ES-I3 (cell line): ENCODE results near the gene INPP5A.

Source experiments
- H3K36me3 ChIP-seq: 2 replicates; pipeline ENCODE4 v1.6.1; 2013; ENCODE audit warnings: mild to moderate bottlenecking, low read length, control low read depth, moderate library complexity; ENCODE audit not compliant: insufficient read depth
- H3K4me1 ChIP-seq: 2 replicates; pipeline ENCODE4 v1.6.1; 2013; ENCODE audit warnings: mild to moderate bottlenecking, control low read depth, low read length; ENCODE audit not compliant: insufficient read depth
- H3K9ac ChIP-seq: 2 replicates; pipeline ENCODE4 v1.6.1; 2013; ENCODE audit warnings: low read depth, mild to moderate bottlenecking, low read length, moderate library complexity
- H3K9me3 ChIP-seq: 2 replicates; pipeline ENCODE4 v1.6.1; 2013; ENCODE audit warnings: mild to moderate bottlenecking, low read length, moderate library complexity; ENCODE audit not compliant: control insufficient read depth, insufficient read depth

The INPP5A gene

DNA sequence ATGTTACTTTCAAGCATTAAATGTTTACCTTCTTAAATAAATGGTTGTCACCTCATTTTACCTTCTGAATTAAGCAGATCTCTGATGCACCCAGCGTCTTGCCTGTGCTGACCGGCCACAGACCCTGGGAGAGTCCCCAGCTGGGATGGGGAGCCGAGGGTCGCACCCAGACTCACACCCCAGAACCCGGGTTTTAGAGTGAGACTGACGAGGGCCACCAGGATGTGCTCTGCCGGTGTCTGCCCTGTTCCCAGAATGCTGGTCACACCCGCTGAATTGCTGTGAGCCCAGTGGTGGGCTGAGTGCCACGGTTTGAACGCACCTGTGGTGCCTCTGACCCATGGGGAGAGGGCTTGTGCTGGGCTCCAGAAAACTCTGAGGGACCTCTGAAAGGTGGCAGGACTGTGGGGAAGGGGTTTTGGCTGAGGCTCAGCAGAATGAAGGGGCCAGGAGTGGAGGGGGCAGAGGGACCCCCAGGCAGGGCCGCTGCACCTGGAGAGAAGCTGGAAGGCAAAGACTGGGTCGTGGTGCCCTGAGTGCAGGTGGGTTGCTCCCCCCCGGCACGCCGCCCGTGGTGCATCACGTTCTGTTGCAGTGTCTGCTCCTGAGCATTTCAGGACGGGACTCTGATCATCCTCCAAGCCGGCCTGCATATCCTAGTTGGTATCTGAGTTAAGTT, 39.2 kb downstream of the INPP5A start:
- Histone ChIP-seq H3K4me1 (peaks cover 16% of the 10 kb centered on the region; the same call in 1 of the 2 replicates), H3K9me3 (no peaks in the 10 kb centered on the region), H3K36me3 (no peaks in the 10 kb centered on the region), H3K9ac (no peak overlapping the region)

DNA sequence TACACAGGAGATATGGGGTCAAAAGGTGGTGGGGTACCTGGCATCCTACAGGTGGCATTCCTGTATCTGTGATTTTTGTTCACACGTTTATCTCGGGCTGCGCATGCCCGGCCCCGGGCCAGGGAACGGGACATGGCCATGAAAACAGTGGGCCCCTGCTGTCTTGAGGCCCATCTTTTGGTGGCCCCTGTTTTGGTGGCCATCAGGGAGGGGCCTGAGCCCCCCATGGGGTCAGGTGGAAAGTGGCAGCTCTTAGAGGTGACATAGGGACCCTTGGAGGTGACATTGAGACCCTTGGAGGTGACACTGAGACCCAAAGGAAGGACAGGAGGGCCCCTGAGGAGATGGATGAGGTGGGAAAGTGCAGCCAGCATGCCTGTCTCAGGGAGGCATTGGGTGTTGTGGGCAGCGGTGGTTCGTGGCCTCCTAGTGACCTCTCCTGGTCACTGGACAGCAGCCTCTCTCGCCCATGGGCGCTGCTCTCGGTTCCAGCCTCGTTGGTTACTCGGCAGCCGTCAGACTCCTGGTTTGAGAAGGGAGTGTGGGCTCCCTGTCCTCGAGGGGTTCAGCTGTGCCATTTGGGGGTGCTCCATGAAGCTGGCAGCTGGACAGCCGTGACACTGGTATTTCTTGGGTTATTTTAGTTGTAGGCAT, 39.9 kb downstream of the INPP5A start:
- H3K9ac ChIP-seq = no peak overlapping the region
- H3K36me3 ChIP-seq = no peaks in the 10 kb centered on the region
- H3K4me1 ChIP-seq = peaks cover 15% of the 10 kb centered on the region; the same call in 1 of the 2 replicates
- H3K9me3 ChIP-seq = no peaks in the 10 kb centered on the region

DNA sequence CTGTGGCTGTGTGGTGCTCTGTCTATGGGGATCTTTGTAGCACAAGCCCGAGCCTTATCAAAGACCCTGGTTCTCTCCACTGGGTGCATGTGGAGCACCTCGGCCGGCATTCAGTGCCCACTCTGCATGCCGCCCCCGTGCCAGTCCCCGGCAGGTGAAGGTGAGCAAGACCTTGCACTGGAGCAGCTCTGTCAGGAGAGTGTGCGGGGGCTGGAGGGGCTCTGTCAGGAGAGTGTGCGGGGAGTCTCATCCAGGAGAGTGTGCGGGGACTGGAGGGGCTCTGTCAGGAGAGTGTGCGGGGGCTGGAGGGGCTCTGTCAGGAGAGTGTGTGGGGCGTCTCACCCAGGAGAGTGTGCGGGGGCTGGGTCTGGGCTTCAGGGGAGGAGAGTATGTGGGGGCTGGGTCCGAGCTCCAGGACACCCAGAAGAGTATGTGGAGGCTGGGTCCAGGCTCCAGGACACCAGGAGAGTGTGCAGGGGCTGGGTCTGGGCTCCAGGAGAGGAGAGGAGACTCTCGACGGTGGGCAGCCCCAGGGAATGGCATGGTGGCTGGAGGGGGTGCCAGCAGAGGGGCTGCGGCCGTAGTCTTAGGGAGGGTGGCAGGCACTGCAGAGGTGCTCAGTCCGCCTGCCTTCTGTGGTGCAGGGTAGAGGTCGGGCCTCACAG, 40.8 kb downstream of the INPP5A start:
- peaks cover 13% of the 10 kb centered on the region; the same call in 1 of the 2 replicates for H3K4me1 ChIP-seq
- no peaks in the 10 kb centered on the region for H3K36me3 ChIP-seq
- H3K9me3 ChIP-seq = no peaks in the 10 kb centered on the region
- no peak overlapping the region; the same call in 1 of the 2 replicates for H3K9ac ChIP-seq

DNA sequence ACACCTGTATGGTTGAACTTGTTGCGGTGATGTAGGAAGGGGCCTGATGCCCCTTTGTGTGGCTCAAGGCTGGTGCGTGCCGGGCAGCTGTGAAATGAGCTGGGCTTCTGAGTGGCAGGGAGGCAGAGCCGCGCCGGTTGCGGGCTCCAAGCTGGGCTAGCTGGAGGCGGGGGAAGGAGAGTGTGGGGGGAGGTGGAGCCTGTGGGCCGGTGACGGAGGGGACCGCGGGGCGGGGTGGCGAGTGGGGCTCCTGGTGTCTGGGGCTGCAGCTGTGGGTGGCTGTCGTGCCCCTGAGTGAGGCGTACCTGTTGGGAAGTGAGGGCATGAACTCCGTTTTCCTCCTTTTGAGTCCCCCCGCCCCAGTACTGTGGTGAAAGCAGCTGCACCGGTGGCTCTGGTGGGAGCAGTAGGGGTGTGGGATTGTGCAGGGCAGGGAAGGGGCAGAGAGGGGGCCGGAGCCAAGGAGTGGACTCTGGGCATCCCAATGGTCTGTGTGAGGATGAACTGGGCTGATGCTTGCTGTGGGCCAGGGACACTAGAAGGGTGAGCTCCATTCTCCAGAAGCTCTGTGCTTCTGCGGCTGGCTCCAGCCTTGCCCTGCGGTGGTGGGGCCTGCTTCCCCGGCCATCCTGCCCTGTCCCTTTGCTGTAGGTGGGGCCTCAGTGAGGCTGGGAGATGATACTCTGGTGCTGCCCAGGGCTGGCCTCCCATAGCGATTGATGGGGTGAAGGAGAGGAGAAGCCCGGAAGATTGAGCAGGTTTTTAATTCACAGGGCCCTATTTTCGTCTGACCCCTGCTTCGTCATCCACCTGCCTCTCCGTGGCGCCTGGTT, 41.7 kb downstream of the INPP5A start:
- no peaks in the 10 kb centered on the region for H3K9me3 ChIP-seq
- peaks cover 13% of the 10 kb centered on the region; the same call in 1 of the 2 replicates for H3K4me1 ChIP-seq
- H3K36me3 ChIP-seq = no peaks in the 10 kb centered on the region
- H3K9ac ChIP-seq = no peak overlapping the region; the same call in 1 of the 2 replicates

DNA sequence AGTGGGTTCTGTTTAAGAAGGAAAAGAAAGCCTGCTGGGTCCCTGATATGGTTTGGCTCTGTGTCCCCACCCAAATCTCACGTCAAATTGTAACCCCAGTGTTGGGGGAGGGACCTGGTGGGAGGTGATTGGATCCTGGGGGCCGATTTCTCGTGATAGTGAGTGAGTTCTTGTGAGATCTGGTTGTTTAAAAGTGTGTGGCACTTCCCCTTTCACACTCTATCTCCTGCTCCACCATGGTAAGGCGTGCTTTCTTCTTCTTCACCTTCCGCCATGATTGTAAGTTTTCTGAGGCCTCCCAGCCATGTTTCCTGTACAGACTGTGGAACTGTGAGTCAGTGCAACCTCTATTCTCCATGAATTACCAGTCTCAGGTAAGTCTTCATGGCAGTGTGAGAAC, 42.6 kb downstream of the INPP5A start:
- peaks cover 9% of the 10 kb centered on the region; the same call in 1 of the 2 replicates for H3K4me1 ChIP-seq
- no peak overlapping the region for H3K9ac ChIP-seq
- no peaks in the 10 kb centered on the region for H3K36me3 ChIP-seq
- no peaks in the 10 kb centered on the region for H3K9me3 ChIP-seq

DNA sequence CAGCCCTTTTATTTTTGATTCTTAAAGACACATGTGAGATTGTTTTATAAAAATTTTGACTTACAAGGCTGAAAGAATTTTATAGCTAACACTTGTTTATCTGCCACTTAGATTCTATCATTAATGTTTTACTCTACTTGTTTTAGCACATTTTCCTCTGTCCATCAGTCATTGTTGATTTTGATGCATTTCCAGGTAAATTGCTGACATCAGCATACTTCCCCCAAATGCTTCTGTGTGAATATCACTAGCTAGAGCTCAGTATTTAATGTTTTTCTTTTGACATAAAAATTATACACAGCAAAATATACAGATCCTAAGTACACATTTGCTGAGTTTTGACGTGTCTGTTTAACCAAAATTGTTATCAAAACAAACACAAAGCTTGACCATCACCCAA, 43.0 kb downstream of the INPP5A start:
- H3K9me3 ChIP-seq = no peaks in the 10 kb centered on the region
- peaks cover 4% of the 10 kb centered on the region; the same call in 1 of the 2 replicates for H3K4me1 ChIP-seq
- H3K36me3 ChIP-seq = no peaks in the 10 kb centered on the region
- no peak overlapping the region for H3K9ac ChIP-seq

DNA sequence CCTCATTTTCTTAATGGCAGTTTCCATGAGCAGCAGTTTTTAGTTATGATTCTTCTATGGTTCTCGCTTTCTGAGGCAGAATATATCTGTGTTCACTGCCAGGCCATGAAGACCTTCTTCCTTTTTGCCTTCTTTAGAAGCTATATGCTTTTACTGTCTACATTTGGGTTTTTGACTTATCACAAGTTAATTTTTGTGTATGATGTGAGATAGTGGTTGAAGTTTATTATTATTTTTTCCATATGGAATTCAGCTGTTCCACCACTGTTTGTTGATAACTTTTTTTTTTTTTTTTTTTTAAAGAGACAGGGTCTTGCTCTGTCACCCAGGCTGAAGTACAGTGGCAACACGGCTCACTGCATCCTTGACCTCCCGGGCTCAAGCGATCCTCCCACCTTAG, 44.5 kb downstream of the INPP5A start:
- Histone ChIP-seq H3K4me1 (peaks cover 4% of the 10 kb centered on the region; the same call in 1 of the 2 replicates), H3K9ac (no peak overlapping the region), H3K9me3 (no peaks in the 10 kb centered on the region), H3K36me3 (no peaks in the 10 kb centered on the region)

DNA sequence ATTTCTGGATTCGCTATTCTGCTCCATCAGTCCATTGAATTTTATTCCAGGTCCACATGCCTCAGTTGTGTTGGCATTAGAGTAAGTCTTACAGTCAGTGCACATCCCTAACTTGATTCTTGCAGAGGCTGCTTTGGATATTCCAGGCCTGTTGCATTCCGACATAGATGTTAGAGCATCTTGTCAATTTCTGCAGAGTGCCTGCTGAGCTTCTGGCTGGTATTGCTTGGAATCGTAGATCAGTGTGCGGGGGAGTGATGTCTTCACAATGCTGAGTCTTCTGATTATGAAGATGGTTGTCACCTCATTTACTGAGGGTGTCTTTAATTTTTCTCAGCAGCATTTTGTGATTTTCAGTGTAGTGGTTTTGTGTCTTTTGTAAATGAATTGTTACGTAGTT, 45.2 kb downstream of the INPP5A start:
- Histone ChIP-seq H3K36me3 (no peaks in the 10 kb centered on the region), H3K9me3 (no peaks in the 10 kb centered on the region), H3K4me1 (peaks cover 4% of the 10 kb centered on the region; the same call in 1 of the 2 replicates), H3K9ac (no peak overlapping the region)

DNA sequence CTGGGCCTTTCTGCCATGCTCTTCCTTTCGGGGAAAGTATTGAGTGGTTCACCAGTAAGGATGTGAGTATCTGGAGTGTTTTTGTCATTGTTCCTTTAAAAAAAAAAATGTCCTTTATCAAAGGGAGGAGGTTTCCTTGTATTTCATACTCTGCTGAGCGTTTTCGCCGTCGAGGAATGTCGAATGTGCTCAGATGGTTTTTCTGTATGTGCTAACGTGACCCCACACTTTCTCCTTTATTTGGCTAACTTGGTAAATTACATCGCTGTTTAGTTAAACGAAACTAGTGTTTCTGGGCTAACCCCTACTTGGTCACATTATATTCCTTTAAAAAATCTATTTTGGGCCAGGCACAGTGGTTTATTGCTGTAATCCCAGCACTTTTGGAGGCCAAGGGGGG, 45.9 kb downstream of the INPP5A start:
- H3K9me3 ChIP-seq = no peaks in the 10 kb centered on the region
- no peaks in the 10 kb centered on the region for H3K36me3 ChIP-seq
- H3K4me1 ChIP-seq = peaks cover 4% of the 10 kb centered on the region; the same call in 1 of the 2 replicates
- H3K9ac ChIP-seq = no peak overlapping the region

DNA sequence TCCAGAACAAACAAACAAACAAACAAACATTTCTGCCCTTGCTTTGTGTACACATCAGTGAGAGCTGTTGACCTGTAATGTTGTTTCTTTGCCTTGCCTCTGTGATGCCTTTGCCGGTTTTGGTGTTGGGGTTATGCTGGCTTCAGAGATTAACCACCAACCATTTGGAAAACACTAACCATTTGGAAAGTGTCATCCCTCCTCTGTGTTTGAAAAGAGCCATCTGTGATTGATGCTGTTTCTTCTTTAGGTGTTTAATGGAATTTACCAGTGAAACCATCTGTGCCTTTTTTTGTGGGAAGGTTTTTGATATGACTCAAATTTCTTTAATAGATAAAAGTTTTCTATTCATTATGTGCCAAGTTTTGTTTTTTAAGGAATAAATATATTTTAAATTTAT, 46.5 kb downstream of the INPP5A start:
- Histone ChIP-seq H3K36me3 (no peaks in the 10 kb centered on the region), H3K9me3 (no peaks in the 10 kb centered on the region), H3K9ac (no peak overlapping the region), H3K4me1 (no peaks in the 10 kb centered on the region; the same call in 1 of the 2 replicates)

DNA sequence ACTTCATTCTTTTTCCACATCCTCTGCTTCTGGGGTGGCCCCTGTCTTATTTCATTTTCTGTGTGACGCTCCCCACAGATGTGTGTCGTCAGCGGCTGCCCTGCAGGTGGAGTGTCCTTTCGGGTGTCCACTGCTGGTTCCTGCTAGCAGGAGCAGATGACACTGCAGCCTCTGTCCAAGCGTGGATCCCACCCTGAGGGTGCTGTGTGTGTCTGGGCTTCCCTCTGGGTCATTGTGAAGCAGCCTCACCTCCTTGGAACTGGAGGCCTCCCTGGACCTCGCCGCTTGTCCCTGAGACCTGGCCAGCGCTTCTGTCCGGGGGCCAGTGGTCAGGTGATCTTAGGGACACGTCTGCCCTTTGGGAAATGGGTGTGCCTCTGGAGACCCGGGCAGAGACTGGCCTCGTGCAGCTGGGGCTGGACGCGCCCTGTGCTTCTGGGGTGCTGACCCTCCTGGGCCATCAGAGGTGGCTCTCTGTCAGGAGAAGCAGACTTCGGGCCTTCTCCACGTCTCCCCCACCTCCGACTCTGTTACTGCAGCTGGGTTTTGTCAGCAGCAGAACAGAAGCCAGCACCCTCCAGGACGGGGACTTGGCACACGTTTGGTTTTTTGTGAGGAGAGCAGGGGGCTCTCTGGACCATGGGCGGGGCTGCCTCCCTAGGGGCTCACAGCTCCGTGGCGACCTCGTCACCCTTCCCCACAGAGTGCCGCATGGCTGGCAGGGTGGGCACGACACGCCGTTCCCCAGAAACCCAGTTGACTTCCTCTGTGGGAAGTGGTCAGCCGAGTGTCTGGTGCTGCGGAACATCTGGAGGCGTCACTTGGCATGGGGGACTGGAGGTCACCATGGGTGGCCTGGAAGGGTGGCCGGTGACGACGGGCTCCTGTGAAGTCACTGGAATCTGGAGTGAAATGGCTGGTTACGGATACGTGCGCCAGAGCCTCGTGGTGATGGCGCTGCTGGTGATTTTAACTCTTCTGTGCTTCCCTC, 48.4 kb downstream of the INPP5A start:
- H3K4me1 ChIP-seq = peaks cover 1% of the 10 kb centered on the region; the same call in 1 of the 2 replicates
- H3K9ac ChIP-seq = no peak overlapping the region
- H3K36me3 ChIP-seq = no peaks in the 10 kb centered on the region
- no peaks in the 10 kb centered on the region for H3K9me3 ChIP-seq

DNA sequence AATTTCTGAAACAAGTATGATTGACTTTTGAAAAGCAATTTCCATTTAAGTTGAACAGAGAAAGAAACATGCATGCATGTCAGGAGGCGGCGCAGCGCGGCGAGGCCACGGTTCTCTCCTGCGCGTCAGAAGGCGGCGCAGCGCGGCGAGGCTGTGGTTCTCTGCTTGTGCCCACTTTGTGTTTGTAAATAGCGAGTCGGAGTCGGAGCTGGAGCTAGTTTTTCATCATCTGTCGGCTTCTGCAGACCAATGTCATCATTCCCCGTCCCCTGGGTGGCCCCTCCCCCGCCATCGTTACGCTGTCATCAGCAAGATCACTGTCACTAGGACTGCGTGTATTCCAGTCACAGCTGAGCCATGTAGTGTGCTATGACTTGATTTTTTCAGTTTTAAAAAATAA, 49.2 kb downstream of the INPP5A start:
- Histone ChIP-seq H3K4me1 (peaks cover 8% of the 10 kb centered on the region; the same call in 1 of the 2 replicates), H3K36me3 (no peaks in the 10 kb centered on the region), H3K9ac (no peak overlapping the region), H3K9me3 (no peaks in the 10 kb centered on the region)

DNA sequence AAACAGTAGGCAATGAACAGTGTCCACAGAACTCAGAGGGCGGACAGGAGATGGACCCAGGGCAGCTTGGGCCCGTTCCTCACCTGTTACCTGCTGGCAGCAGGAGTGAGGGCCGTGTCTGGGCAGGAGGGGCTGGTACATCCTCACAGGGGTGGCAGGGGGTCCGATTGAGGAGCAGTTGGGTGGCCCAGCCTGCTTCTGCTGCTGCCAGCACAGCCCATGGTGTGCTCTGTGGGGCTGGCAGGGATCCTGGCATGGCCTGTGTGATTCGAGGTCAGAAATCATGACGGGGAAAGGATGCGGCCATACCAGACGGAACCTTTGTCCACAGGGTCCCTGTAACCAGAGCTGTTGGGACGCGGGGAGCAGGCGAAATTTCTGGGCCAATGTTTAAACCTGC, 49.6 kb downstream of the INPP5A start:
- H3K9ac ChIP-seq = no peak overlapping the region
- peaks cover 9% of the 10 kb centered on the region; the same call in 1 of the 2 replicates for H3K4me1 ChIP-seq
- no peaks in the 10 kb centered on the region for H3K9me3 ChIP-seq
- no peaks in the 10 kb centered on the region for H3K36me3 ChIP-seq
